ENCODE data around the gene KIRREL3.

- TF ChIP-seq EZH2 (IDR thresholded peaks at IDR 0.05; ENCODE audit: insufficient read depth, poor library complexity, severe bottlenecking) (no peak), EZH2phosphoT487 (IDR thresholded peaks at IDR 0.05; ENCODE audit: insufficient read depth, low read depth) (no peak)
Observed at GRCh38 chr11:126837581-126837980, 163.0 kb downstream of the KIRREL3 start.
